IMR-90 (cell line): ENCODE results near the gene EIF4E1B. TPM values are rescaled to one million over a fixed set of nuclear protein-coding genes. Genes with fewer than 3 reads are reported as not detected.

Source experiments
- ATAC-seq: fragments of 200-7000 bp; cut with Tn5 transposase; 2 replicates; pipeline ENCODE4 v1.9.1; 2020; ENCODE audit warnings: low read depth, mild to moderate bottlenecking, moderate library complexity
- BruUV-seq: library from RNA; stranded (reverse); fragments of 400-500 nt; replicated peaks from 2 replicates; lab custom pipeline; 2021; lab: Mats Ljungman, UMichigan
- CTCF ChIA-PET: fragments of 300-600 bp; formaldehyde crosslinking; extraction: SDS; loops from one replicate; lab custom pipeline; 2021; ENCODE audit warnings: antibody characterized with exemption; lab: Yijun Ruan, JAX
- POLR2A ChIA-PET: fragments of 300-600 bp; sonication (Branson Sonifier 250); formaldehyde crosslinking; loops from one replicate; lab custom pipeline; 2022; ENCODE audit warnings: antibody characterized with exemption; ENCODE audit not compliant: unreplicated experiment; lab: Charles Lee
- DNase-seq: peaks from one replicate; pipeline ENCODE4 v3.0.0; 2013
- H2AFZ ChIP-seq: replicated peaks from 2 replicates; pipeline ENCODE3; 2013; ENCODE audit warnings: low read length, mild to moderate bottlenecking; ENCODE audit not compliant: poor library complexity
- H2AK5ac ChIP-seq: 2 replicates; pipeline ENCODE4 v1.6.1; 2013; ENCODE audit warnings: low read depth, low read length, inconsistent platforms
- H2AK9ac ChIP-seq: replicated peaks from 2 replicates; pipeline ENCODE3; 2013; ENCODE audit warnings: mild to moderate bottlenecking, low read depth, low read length, moderate library complexity; ENCODE audit not compliant: poor library complexity
- H2BK120ac ChIP-seq: 2 replicates; pipeline ENCODE4 v1.6.1; 2013; ENCODE audit warnings: low read depth, low read length, inconsistent platforms
- H2BK15ac ChIP-seq: 3 replicates; pipeline ENCODE4 v1.6.1; 2013; ENCODE audit warnings: low read depth, low read length, inconsistent platforms
- H2BK20ac ChIP-seq: 2 replicates; pipeline ENCODE4 v1.6.1; 2013; ENCODE audit warnings: low read depth, mild to moderate bottlenecking, inconsistent platforms, low read length, moderate library complexity
- H2BK5ac ChIP-seq: 2 replicates; pipeline ENCODE4 v1.6.1; 2013; ENCODE audit warnings: mild to moderate bottlenecking, low read depth, low read length, inconsistent platforms; ENCODE audit not compliant: poor library complexity, severe bottlenecking
- H3K14ac ChIP-seq: replicated peaks from 2 replicates; pipeline ENCODE4 v1.6.1; 2013; ENCODE audit warnings: low read depth, low read length, inconsistent platforms
- H3K18ac ChIP-seq: 2 replicates; pipeline ENCODE4 v1.6.1; 2013; ENCODE audit warnings: low read depth, low read length, control low read depth
- H3K23ac ChIP-seq: 2 replicates; pipeline ENCODE4 v1.6.1; 2013; ENCODE audit warnings: low read depth, low read length, inconsistent platforms
- H3K27ac ChIP-seq: 2 replicates; pipeline ENCODE4 v1.5.1; 2013; ENCODE audit warnings: mild to moderate bottlenecking, control low read depth, low read length; ENCODE audit not compliant: insufficient read depth
- H3K27me3 ChIP-seq: 2 replicates; pipeline ENCODE4 v1.6.1; 2013; ENCODE audit warnings: low read length; ENCODE audit not compliant: control insufficient read depth, insufficient read depth
- H3K36me3 ChIP-seq: 2 replicates; pipeline ENCODE4 v1.6.1; 2013; ENCODE audit warnings: low read length, mixed read lengths; ENCODE audit not compliant: control insufficient read depth, insufficient read depth
- H3K4ac ChIP-seq: 2 replicates; pipeline ENCODE4 v1.6.1; 2013; ENCODE audit warnings: low read depth, low read length, inconsistent platforms
- H3K4me1 ChIP-seq: 2 replicates; pipeline ENCODE4 v1.6.1; 2013; ENCODE audit warnings: low read length, mixed read lengths; ENCODE audit not compliant: control insufficient read depth, insufficient read depth
- H3K4me2 ChIP-seq: 2 replicates; pipeline ENCODE4 v1.6.1; 2013; ENCODE audit warnings: low read depth, mild to moderate bottlenecking, control low read depth, low read length, moderate library complexity
- H3K4me3 ChIP-seq: 2 replicates; pipeline ENCODE4 v1.5.1; 2013; ENCODE audit warnings: low read depth, mild to moderate bottlenecking, control low read depth, low read length, moderate library complexity; ENCODE audit not compliant: insufficient read depth
- H3K56ac ChIP-seq: 2 replicates; pipeline ENCODE4 v1.6.1; 2013; ENCODE audit warnings: low read length, inconsistent platforms; ENCODE audit not compliant: insufficient read depth; ENCODE audit errors: extremely low read depth
- H3K79me1 ChIP-seq, 2 experiments: 2 replicates each; pipeline ENCODE4 v1.6.1; 2013; ENCODE audit warnings: low read length in 2 of 2, inconsistent platforms in 1 of 2, low read depth in 1 of 2
- H3K9ac ChIP-seq: 2 replicates; pipeline ENCODE4 v1.6.1; 2013; ENCODE audit warnings: low read depth, low read length, control low read depth
- H3K9me1 ChIP-seq: 2 replicates; pipeline ENCODE4 v1.6.1; 2013; ENCODE audit warnings: low read length, inconsistent platforms; ENCODE audit not compliant: insufficient read depth
- H3K9me3 ChIP-seq: 2 replicates; pipeline ENCODE4 v1.6.1; 2013; ENCODE audit warnings: low read length; ENCODE audit not compliant: control insufficient read depth, insufficient read depth
- H4K20me1 ChIP-seq: 2 replicates; pipeline ENCODE4 v1.6.1; 2013; ENCODE audit warnings: low read length, inconsistent platforms; ENCODE audit not compliant: insufficient read depth
- H4K5ac ChIP-seq: 2 replicates; pipeline ENCODE4 v1.6.1; 2013; ENCODE audit warnings: mild to moderate bottlenecking, low read depth, low read length, control low read depth
- H4K8ac ChIP-seq, 2 experiments: 2 replicates each; pipeline ENCODE4 v1.6.1; 2013; ENCODE audit warnings: low read depth in 2 of 2, low read length in 2 of 2, control low read depth in 1 of 2, inconsistent platforms in 1 of 2
- H4K91ac ChIP-seq: 2 replicates; pipeline ENCODE4 v1.6.1; 2013; ENCODE audit warnings: low read depth, low read length, inconsistent platforms; ENCODE audit not compliant: insufficient read depth
- CTCF ChIP-seq: conservative IDR thresholded peaks from 2 replicates; pipeline ENCODE4 v1.5.1; 2012; ENCODE audit warnings: mild to moderate bottlenecking, low read depth, low read length, improper control_type of control experiment
- NFE2L2 ChIP-seq: fragments of 150-350 bp; IDR thresholded peaks from 2 replicates; pipeline ENCODE4 v1.6.1; 2016; ENCODE audit warnings: low read depth, mild to moderate bottlenecking, low read length
- POLR2A ChIP-seq: IDR thresholded peaks from 2 replicates; pipeline ENCODE4 v1.6.1; 2012; ENCODE audit warnings: mild to moderate bottlenecking, low read depth, low read length
- RFX5 ChIP-seq: IDR thresholded peaks from 2 replicates; pipeline ENCODE4 v1.8.0; 2012; ENCODE audit warnings: low read depth, mild to moderate bottlenecking, low read length, moderate library complexity
- WGBS, 2 experiments: methylation state at CpG; one replicate each; pipeline versions ENCODE4 v1.1.5 to v1.1.7; 2013; ENCODE audit warnings: missing lambda C conversion rate in 2 of 2; ENCODE audit not compliant: insufficient read length in 1 of 2; ENCODE audit errors: extremely low coverage in 2 of 2; 5-methylcytosine and 5-hydroxymethylcytosine counted together
- dilution Hi-C: fragments of 300-500 bp; cut with HindIII; formaldehyde crosslinking; loops from one replicate; pipeline ENCODE4 v1.14.3; 2018; ENCODE audit warnings: low sequenced_read_pairs; ENCODE audit not compliant: unreplicated experiment
- in situ Hi-C: fragments of 300-500 bp; cut with MboI; formaldehyde crosslinking; loops from 3 replicates; pipeline ENCODE4 v1.14.3; 2019; ENCODE audit warnings: low sequenced_read_pairs, inconsistent platforms, mixed read lengths
- intact Hi-C: fragments of 100-400 bp; cut with micrococcal nuclease; formaldehyde crosslinking; loops from 2 replicates; pipeline ENCODE4 v1.10.0; 2022
- polyA plus RNA-seq, 3 experiments: library from polyadenylated mRNA; depleted of rRNA; stranded (reverse); fragments of >200 nt; gene quantifications; 2 replicates each; pipeline ENCODE4 v1.2.3, GENCODE V29; 2012; ENCODE audit warnings: low replicate concordance in 1 of 3
- total RNA-seq: library from RNA; depleted of rRNA; stranded (reverse); fragments of >200 nt; gene quantifications from 2 replicates; pipeline ENCODE4 v1.2.3, GENCODE V29; 2012
- TF ChIP-seq, protein P1 (sequence below): fragments of 150-350 bp; IDR thresholded peaks from 2 replicates; pipeline ENCODE4 v1.6.1; 2016; ENCODE audit warnings: low read depth, mild to moderate bottlenecking, low read length, moderate library complexity, borderline replicate concordance

Gene EIF4E1B
- total and polyA plus RNA-seq, 2 of the 4 experiments (the other 2 are of a cell fraction): not detected

DNA sequence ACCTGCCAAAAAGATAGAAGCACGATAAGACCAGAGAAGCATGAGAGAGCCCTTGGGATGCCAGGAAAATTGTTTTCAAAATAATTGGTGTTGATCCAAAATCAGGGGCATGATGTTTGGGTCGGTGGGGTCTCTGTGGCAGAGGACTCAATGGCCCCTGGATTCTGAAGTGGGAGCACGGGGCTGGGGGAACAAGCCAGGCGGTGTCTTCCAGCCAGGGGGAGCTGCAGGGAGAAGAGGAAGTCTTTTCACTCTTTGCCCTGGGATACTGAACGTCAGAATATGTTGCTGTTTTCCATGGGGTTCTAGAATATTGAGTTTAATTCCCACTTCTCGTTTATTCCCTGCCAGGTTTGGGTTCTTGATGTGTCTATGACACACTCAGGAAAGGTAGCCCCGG, 37.2 kb downstream of the EIF4E1B start:
- Histone ChIP-seq H3K23ac (no peak overlapping the region), H3K14ac (no peak overlapping the region), H2BK5ac (no peak overlapping the region), H4K8ac (no peak overlapping the region), H2BK120ac (no peak overlapping the region), H3K4me1 (no peaks in the 10 kb centered on the region), H2AK5ac (no peak overlapping the region), H4K91ac (no peak overlapping the region), H3K4me3 (no peak overlapping the region), H3K9ac (no peak overlapping the region), H4K5ac (no peak overlapping the region), H2AFZ (no peak overlapping the region), H3K27me3 (peaks cover 60% of the 10 kb centered on the region), H4K20me1 (no peaks in the 10 kb centered on the region; the same call in 1 of the 2 replicates), H2AK9ac (no peak overlapping the region), H2BK15ac (no peak overlapping the region), H3K79me1 (no peaks in the 10 kb centered on the region), H3K9me3 (0 out of 2 replicates have a peak, but pooled peaks cover 2% of the 10 kb centered on the region), H3K56ac (no peak overlapping the region), H3K4me2 (no peak overlapping the region), H3K27ac (no peak overlapping the region), H3K9me1 (no peaks in the 10 kb centered on the region), H3K18ac (no peak overlapping the region), H3K4ac (no peak overlapping the region), H2BK20ac (no peak overlapping the region), H3K36me3 (no peaks in the 10 kb centered on the region)
- dilution Hi-C loops (no loop called here), in situ Hi-C loops (no loop called here), intact Hi-C loops (loop anchor here (10.0 kb wide), 1 partner anchor 147 kb away; the partner anchor contains the start of gene UNC5A)
- TF ChIP-seq POLR2A: no peak
- TF ChIP-seq RFX5: no peak
- no peak for TF ChIP-seq NFE2L2
- TF ChIP-seq CTCF: no peak
- TF ChIP-seq, protein P1, sequence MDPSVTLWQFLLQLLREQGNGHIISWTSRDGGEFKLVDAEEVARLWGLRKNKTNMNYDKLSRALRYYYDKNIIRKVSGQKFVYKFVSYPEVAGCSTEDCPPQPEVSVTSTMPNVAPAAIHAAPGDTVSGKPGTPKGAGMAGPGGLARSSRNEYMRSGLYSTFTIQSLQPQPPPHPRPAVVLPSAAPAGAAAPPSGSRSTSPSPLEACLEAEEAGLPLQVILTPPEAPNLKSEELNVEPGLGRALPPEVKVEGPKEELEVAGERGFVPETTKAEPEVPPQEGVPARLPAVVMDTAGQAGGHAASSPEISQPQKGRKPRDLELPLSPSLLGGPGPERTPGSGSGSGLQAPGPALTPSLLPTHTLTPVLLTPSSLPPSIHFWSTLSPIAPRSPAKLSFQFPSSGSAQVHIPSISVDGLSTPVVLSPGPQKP: no peak
- ChIA-PET CTCF (no interaction called here), POLR2A (no interaction called here)
- 80% methylated on average over 1 of the region's 7 CpGs; no CpG with 5 or more reads in 1 of the 2 experiments for WGBS, 2 experiments
- no TSS peak for BruUV-seq
- DNase-seq: no peak
- ATAC-seq: no peak
